ENCODE measurements around the gene ZSCAN31. TPM values are rescaled to one million over a fixed set of nuclear protein-coding genes. Genes with fewer than 3 reads are reported as not detected.

Gene ZSCAN31
- 10 to 100 TPM; 17.4 to 19.9 TPM for total RNA-seq
- polyA plus RNA-seq (ENCODE audit: insufficient read length in 2 of 2), result 10 to 100 TPM in 1 of 2 donors, 1 to 10 TPM in 1; 8.3 to 12.6 TPM
- long read RNA-seq, donor 1, partial matches to known transcripts, result 0 of 1 reads
- long read RNA-seq, donor 1, other reads (novel, unspliced or antisense), result 0 of 1 reads
- long read RNA-seq, donor 2, result 0 reads
- long read RNA-seq, donor 3, partial matches to known transcripts, result 0 of 1 reads
- long read RNA-seq, donor 3, other reads (novel, unspliced or antisense), result 0 of 1 reads
- long read RNA-seq, donor 4, partial matches to known transcripts, result 17 of 18 reads
- long read RNA-seq, donor 4, other reads (novel, unspliced or antisense), result 0 of 18 reads

- WGBS (ENCODE audit: insufficient coverage), result under 1% methylated on average over 28 of the region's 35 CpGs
- H3K36me3 ChIP-seq (ENCODE audit: control insufficient read depth, insufficient read depth, low read length), result no peaks in the 10 kb centered on the region
- peak; percentile 91 to 99 (median 94) for DNase-seq (ENCODE audit: low read depth in 4 of 6, low spot score in 6 of 6)
Observed at GRCh38 chr6:28335564-28336283, at the start of gene ZSCAN31. Gene ZSCAN31, minus strand, starts transcription at chr6:28336148. Its CDS starts 6,465 bp downstream, at chr6:28329683.

GRCh38 chr6:28384143-28384533 is 48.2 kb upstream of the ZSCAN31 start:
- H3K27me3 ChIP-seq (ENCODE audit: control insufficient read depth, insufficient read depth, low read length), result no peaks in the 10 kb centered on the region
- no peak overlapping the region for H3K4me3 ChIP-seq (ENCODE audit: low read depth, low read length)
- peaks cover 11% of the 10 kb centered on the region for H3K36me3 ChIP-seq (ENCODE audit: control insufficient read depth, insufficient read depth, low read length)
- H3K9me3 ChIP-seq (ENCODE audit: control insufficient read depth, insufficient read depth, low read length), result no peaks in the 10 kb centered on the region
- H3K4me1 ChIP-seq (ENCODE audit: control insufficient read depth, insufficient read depth, low read length), result peaks cover 5% of the 10 kb centered on the region
- H3K27ac ChIP-seq (ENCODE audit: low read depth, low read length), result no peak overlapping the region
- WGBS (ENCODE audit: insufficient coverage), result 78% methylated on average over 1 of the region's 2 CpGs
- no peak for DNase-seq (ENCODE audit: low read depth in 4 of 6, low spot score in 6 of 6)

More at GRCh38 chr6:28335564-28336283, at the start of gene ZSCAN31:
- no peaks in the 10 kb centered on the region for H3K27me3 ChIP-seq (ENCODE audit: control insufficient read depth, insufficient read depth, low read length)
- no peaks in the 10 kb centered on the region for H3K9me3 ChIP-seq (ENCODE audit: control insufficient read depth, insufficient read depth, low read length)
- peaks cover 5% of the 10 kb centered on the region for H3K4me1 ChIP-seq (ENCODE audit: control insufficient read depth, insufficient read depth, low read length)
- peak within 1 kb of the TSS; percentile 96 for H3K4me3 ChIP-seq (ENCODE audit: low read depth, low read length)
- peak within 1 kb of the TSS; percentile 98 for H3K27ac ChIP-seq (ENCODE audit: low read depth, low read length)

GRCh38 chr6:28383235-28384142 is 47.5 kb upstream of the ZSCAN31 start:
- H3K4me1 ChIP-seq (ENCODE audit: control insufficient read depth, insufficient read depth, low read length), result peaks cover 5% of the 10 kb centered on the region
- H3K27me3 ChIP-seq (ENCODE audit: control insufficient read depth, insufficient read depth, low read length), result no peaks in the 10 kb centered on the region
- H3K27ac ChIP-seq (ENCODE audit: low read depth, low read length), result peak overlapping the region; percentile 62
- WGBS (ENCODE audit: insufficient coverage), result under 1% methylated on average over 26 of the region's 31 CpGs
- H3K36me3 ChIP-seq (ENCODE audit: control insufficient read depth, insufficient read depth, low read length), result peaks cover 12% of the 10 kb centered on the region
- peak overlapping the region; percentile 61 for H3K4me3 ChIP-seq (ENCODE audit: low read depth, low read length)
- peak; percentile 48 to 92 (median 59) for DNase-seq (ENCODE audit: low read depth in 4 of 6, low spot score in 6 of 6)
- H3K9me3 ChIP-seq (ENCODE audit: control insufficient read depth, insufficient read depth, low read length), result peaks cover 2% of the 10 kb centered on the region

DNA sequence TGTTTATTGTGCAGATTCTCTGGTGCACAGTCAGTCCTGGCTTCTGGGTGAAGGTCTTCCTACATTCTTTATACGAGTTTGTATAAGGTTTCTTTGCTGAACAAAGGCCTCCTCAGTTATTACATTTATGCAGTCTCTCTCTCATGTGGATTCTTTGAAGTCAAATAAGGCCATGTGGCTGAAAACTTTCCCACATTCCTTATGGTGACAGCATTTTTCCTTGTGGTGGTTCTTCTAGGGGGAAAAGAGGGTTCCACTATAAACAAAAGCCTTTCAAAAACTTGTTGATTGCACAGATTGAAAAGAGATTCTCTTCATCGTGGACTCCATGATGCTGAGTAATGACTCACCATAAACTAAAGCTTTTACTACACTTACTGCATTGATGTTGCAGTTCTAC is 44.4 kb upstream of the ZSCAN31 start:
- peaks cover 4% of the 10 kb centered on the region for H3K9me3 ChIP-seq (ENCODE audit: control insufficient read depth, insufficient read depth, low read length)

GRCh38 chr6:28378644-28379043 is 42.7 kb upstream of the ZSCAN31 start:
- Histone ChIP-seq H3K4me3 (ENCODE audit: low read depth, low read length) (no peak overlapping the region), H3K4me1 (ENCODE audit: control insufficient read depth, insufficient read depth, low read length) (peaks cover 5% of the 10 kb centered on the region), H3K36me3 (ENCODE audit: control insufficient read depth, insufficient read depth, low read length) (peaks cover 8% of the 10 kb centered on the region), H3K27ac (ENCODE audit: low read depth, low read length) (no peak overlapping the region), H3K27me3 (ENCODE audit: control insufficient read depth, insufficient read depth, low read length) (no peaks in the 10 kb centered on the region), H3K9me3 (ENCODE audit: control insufficient read depth, insufficient read depth, low read length) (peaks cover 4% of the 10 kb centered on the region)
- no peak for DNase-seq (ENCODE audit: low read depth in 4 of 6, low spot score in 6 of 6)

More for the DNA sequence above, 44.4 kb upstream of the ZSCAN31 start:
- H3K4me1 ChIP-seq (ENCODE audit: control insufficient read depth, insufficient read depth, low read length), result peaks cover 5% of the 10 kb centered on the region
- no CpG with 5 or more reads among the region's 2 CpGs for WGBS (ENCODE audit: insufficient coverage)
- no peaks in the 10 kb centered on the region for H3K27me3 ChIP-seq (ENCODE audit: control insufficient read depth, insufficient read depth, low read length)
- peak overlapping the region; percentile 34 for H3K27ac ChIP-seq (ENCODE audit: low read depth, low read length)
- peaks cover 8% of the 10 kb centered on the region for H3K36me3 ChIP-seq (ENCODE audit: control insufficient read depth, insufficient read depth, low read length)
- no peak for DNase-seq (ENCODE audit: low read depth in 4 of 6, low spot score in 6 of 6)
- no peak overlapping the region for H3K4me3 ChIP-seq (ENCODE audit: low read depth, low read length)

GRCh38 chr6:28377879-28378278 is 41.9 kb upstream of the ZSCAN31 start:
- Histone ChIP-seq H3K4me1 (ENCODE audit: control insufficient read depth, insufficient read depth, low read length) (no peaks in the 10 kb centered on the region), H3K9me3 (ENCODE audit: control insufficient read depth, insufficient read depth, low read length) (peaks cover 4% of the 10 kb centered on the region), H3K4me3 (ENCODE audit: low read depth, low read length) (no peak overlapping the region), H3K27me3 (ENCODE audit: control insufficient read depth, insufficient read depth, low read length) (no peaks in the 10 kb centered on the region), H3K27ac (ENCODE audit: low read depth, low read length) (no peak overlapping the region), H3K36me3 (ENCODE audit: control insufficient read depth, insufficient read depth, low read length) (peaks cover 8% of the 10 kb centered on the region)
- no CpG with 5 or more reads among the region's 1 CpG for WGBS (ENCODE audit: insufficient coverage)
- DNase-seq (ENCODE audit: low read depth in 4 of 6, low spot score in 6 of 6), result no peak

GRCh38 chr6:28373925-28374324 is 38.0 kb upstream of the ZSCAN31 start:
- Histone ChIP-seq H3K4me1 (ENCODE audit: control insufficient read depth, insufficient read depth, low read length) (no peaks in the 10 kb centered on the region), H3K27me3 (ENCODE audit: control insufficient read depth, insufficient read depth, low read length) (no peaks in the 10 kb centered on the region), H3K4me3 (ENCODE audit: low read depth, low read length) (no peak overlapping the region), H3K36me3 (ENCODE audit: control insufficient read depth, insufficient read depth, low read length) (no peaks in the 10 kb centered on the region), H3K27ac (ENCODE audit: low read depth, low read length) (no peak overlapping the region), H3K9me3 (ENCODE audit: control insufficient read depth, insufficient read depth, low read length) (peaks cover 3% of the 10 kb centered on the region)
- no CpG with 5 or more reads among the region's 1 CpG for WGBS (ENCODE audit: insufficient coverage)
- DNase-seq (ENCODE audit: low read depth in 4 of 6, low spot score in 6 of 6), result no peak

GRCh38 chr6:28371706-28372451 is 35.9 kb upstream of the ZSCAN31 start:
- Histone ChIP-seq H3K36me3 (ENCODE audit: control insufficient read depth, insufficient read depth, low read length) (peaks cover 3% of the 10 kb centered on the region), H3K9me3 (ENCODE audit: control insufficient read depth, insufficient read depth, low read length) (no peaks in the 10 kb centered on the region), H3K4me3 (ENCODE audit: low read depth, low read length) (no peak overlapping the region), H3K27ac (ENCODE audit: low read depth, low read length) (no peak overlapping the region), H3K27me3 (ENCODE audit: control insufficient read depth, insufficient read depth, low read length) (no peaks in the 10 kb centered on the region), H3K4me1 (ENCODE audit: control insufficient read depth, insufficient read depth, low read length) (no peaks in the 10 kb centered on the region)
- DNase-seq (ENCODE audit: low read depth in 4 of 6, low spot score in 6 of 6), result no peak
- WGBS (ENCODE audit: insufficient coverage), result 92% methylated on average over 5 of the region's 9 CpGs

DNA sequence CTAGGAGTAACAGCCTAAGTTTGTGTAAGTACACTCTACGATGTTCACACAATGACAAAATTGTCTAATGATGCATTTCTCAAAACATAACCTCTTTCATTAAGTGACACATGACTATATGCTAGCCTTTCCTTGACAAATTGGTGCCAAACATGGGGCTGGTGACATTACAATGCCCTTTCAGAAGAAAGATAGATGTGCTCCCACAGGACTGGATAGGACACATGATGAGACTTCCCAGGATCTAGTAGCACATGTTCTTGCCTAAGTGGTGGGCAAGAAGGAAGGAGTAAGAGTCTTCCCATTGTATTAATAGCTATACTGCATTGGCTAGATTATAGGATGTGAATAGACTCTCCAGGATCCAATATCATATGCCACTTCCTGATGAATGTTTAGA is 35.3 kb upstream of the ZSCAN31 start:
- Histone ChIP-seq H3K36me3 (ENCODE audit: control insufficient read depth, insufficient read depth, low read length) (peaks cover 3% of the 10 kb centered on the region), H3K27me3 (ENCODE audit: control insufficient read depth, insufficient read depth, low read length) (no peaks in the 10 kb centered on the region), H3K9me3 (ENCODE audit: control insufficient read depth, insufficient read depth, low read length) (no peaks in the 10 kb centered on the region), H3K27ac (ENCODE audit: low read depth, low read length) (no peak overlapping the region), H3K4me1 (ENCODE audit: control insufficient read depth, insufficient read depth, low read length) (no peaks in the 10 kb centered on the region), H3K4me3 (ENCODE audit: low read depth, low read length) (no peak overlapping the region)
- DNase-seq (ENCODE audit: low read depth in 4 of 6, low spot score in 6 of 6), result no peak
- whole genome bisulfite sequencing (ENCODE audit: insufficient coverage), result no CpG with 5 or more reads among the region's 1 CpG
